HG03103 (cell line): Measurements from ENCODE around the gene TPRA1.

Experiments used
- ATAC-seq: cut with Tn5 transposase; IDR thresholded peaks from one replicate; pipeline ENCODE4 v1.9.1; 2021; ENCODE audit warnings: low read depth; ENCODE audit not compliant: unreplicated experiment

The TPRA1 gene

GRCh38 chr3:127566833-127567232 lies 23.7 kb downstream of the TPRA1 start:
- ATAC-seq, result no peak

- no peak for ATAC-seq
These were observed 24.8 kb downstream of the TPRA1 start for GRCh38 chr3:127565711-127566110.

GRCh38 chr3:127560051-127560787 lies 30.3 kb downstream of the TPRA1 start:
- ATAC-seq, result no peak

DNA sequence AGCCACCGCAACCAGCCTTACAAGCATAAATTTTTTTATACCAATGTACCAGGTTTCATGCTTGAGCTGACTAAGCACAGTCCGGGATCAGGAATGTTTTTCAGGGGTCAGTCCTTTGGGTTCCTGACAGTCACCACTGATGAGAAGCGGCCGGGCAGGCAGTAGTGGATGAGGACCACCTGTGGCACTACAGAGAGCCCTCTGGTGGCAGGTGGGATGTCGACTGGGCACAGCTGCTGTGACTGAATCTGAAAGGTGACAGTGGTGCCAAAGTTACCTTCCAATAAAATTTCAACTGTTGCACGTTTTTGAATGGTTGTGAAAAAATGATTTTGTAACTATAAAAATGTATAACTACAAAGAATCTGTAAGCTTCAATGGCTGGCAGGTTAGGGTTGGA lies 34.0 kb downstream of the TPRA1 start:
- no peak for ATAC-seq

GRCh38 chr3:127555108-127555507 lies 35.4 kb downstream of the TPRA1 start:
- no peak for ATAC-seq

DNA sequence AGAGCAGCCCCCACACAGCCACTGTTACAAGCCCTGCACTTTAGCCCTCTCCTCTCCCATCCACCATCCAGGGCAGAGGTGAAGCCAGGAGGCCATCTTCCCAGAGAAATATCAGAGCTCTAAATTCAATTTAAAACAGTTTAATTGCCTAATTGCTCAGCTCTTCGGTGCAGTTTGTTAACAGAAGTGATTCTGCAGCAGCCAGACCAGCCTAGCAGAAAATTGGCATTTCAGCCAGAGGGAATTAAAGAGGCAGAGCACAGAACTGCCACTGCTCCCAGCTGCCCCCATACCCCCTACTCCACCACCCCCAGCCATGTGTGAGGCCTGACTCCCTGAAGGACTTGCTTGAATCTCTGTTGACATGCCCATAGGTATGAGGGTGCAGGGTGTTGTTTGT lies 38.5 kb downstream of the TPRA1 start:
- ATAC-seq, result no peak

- ATAC-seq, result no peak
These were observed 39.4 kb downstream of the TPRA1 start for GRCh38 chr3:127551178-127551577.

DNA sequence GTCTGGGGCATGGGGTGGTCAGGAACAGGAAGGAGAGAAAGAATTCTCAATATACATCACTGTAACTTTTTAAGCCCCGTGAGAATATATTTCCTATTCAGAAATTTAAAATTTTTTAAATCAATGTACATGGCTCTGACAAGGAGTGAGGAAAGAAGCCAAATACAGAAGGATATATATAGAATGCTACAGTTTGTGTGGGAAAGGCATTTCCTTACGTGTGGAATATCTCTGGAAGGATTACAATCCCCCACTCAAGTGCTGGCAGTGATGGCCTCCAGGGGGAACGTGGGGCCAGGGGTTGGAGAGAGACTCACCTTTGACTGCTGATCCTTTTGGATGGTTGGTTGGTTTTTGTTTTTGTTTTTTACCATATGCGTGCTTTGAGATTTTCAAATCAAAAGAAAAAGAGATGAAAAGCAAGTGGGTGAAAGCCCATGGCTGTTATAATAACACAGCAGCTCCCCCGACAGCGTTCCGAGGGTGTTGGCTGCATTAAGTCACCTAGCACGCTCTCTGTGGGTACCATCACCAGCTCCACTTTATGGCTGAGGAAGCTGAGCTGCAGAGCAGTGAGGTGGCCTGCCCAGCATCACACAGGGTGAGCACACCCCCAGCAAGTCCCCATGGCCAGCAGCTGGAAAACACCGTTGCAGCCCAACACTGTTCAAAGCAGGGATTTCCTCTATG lies 39.9 kb downstream of the TPRA1 start:
- ATAC-seq, result no peak

GRCh38 chr3:127549826-127550467 lies 40.6 kb downstream of the TPRA1 start:
- ATAC-seq, result no peak

GRCh38 chr3:127547761-127548605 lies 42.5 kb downstream of the TPRA1 start:
- no peak for ATAC-seq

GRCh38 chr3:127546970-127547733 lies 43.4 kb downstream of the TPRA1 start:
- ATAC-seq, result no peak

DNA sequence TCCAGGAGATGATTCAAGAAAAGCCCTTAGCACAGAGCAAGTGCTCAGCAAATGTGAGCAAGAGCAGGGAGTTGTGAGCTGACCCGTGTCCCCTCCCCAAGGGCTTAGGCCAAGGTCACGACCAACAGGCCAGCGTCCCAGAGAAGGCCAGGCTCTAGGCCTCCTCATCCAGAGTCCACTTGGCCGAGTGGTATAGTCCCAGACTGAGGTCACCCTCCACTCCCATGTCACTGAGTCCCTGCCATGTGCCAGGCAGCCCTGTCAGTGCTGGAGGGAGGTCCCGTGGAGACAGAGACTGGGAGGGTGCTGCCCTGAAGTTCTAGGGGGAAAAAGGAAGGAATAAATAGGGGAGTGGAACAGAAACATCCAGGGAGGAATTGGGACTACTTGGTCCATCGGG lies 44.0 kb downstream of the TPRA1 start:
- ATAC-seq, result no peak

DNA sequence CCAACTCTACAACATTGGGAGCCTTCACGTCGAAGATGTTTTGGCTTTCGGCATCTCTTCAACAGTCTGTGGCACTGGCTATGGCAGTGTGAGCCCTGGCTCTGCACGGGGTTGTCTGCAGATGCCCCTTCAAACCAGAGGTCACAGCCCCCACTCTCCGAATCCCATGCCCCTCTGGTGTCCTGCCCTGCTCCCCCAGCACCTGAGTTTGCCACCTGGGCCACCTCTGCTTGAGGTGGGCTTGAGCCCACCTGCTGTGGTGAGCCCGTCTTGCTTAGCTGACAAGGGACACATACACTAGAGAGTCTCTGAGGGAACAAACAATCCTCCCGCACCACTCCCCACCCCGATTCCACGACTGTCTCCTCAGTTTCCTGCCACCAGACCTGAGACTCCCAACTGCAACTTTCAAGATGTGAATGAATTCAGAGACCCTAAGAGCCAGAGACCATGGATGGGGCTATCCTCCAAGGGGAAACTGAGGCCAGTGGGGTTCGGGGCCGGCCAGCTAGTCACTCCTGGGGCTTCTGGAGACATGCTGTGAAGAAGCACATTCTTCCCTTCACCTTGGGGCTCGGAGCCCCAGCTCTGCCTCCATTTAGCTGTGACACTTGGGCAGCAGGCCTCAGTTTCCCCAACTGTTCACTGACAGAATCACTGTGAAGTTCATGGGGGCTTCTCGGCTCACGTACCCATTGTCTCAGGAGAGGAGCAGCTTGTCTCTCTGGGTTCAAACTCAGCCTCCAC lies 44.6 kb downstream of the TPRA1 start:
- ATAC-seq, result no peak

GRCh38 chr3:127545216-127545615 lies 45.3 kb downstream of the TPRA1 start:
- no peak for ATAC-seq

DNA sequence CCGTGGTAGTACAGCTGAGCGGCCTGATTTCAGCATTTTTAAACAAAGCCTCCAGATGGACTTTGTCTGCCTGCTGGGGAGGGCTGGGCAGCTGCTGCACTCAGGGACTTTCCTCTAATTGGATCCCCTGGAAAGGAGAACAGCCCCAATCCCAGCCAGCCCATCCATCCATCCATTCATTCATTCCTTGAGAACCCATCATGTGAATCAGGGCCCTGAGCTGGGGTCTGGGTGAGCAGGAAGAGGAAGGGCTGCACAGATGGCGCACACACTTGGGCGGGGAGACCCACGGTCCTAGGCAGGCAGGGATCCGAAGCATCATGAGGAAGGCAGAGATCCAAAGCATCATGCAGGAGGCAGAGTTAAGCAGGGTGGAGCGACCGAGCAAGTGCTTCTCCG lies 45.7 kb downstream of the TPRA1 start:
- ATAC-seq, result no peak

DNA sequence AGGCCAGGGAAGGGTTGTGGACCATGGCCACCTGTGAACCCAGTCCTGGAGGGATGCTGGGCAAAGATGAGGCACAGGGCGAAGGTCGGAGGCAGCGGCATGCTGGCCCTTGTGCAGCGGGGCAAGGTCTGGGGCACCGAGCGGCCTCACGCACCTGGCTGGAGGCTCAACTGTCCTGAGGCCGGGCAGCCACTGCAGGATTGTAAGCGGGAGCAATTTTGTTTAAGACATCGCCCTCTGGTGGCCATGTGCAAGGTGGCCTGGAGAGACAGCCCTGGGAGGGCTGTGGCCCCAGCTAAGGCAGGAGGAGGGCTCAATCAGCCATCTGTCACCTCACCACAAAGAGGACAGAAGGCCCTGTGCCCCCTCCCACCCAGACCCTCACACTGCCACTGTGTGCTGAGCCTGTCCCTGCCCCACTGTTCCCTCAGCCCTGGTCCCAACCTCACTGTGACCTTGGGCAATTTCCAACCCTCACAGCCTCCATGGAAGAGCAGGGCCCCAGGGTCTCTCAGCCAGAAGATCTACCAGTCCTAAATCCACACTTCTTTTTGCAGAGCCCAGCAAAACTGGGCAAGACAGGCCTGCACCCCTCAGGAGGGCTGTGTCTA lies 46.2 kb downstream of the TPRA1 start:
- peak; percentile 67 for ATAC-seq

GRCh38 chr3:127543441-127543840 lies 47.1 kb downstream of the TPRA1 start:
- ATAC-seq, result no peak

- no peak for ATAC-seq
These were observed 48.0 kb downstream of the TPRA1 start for GRCh38 chr3:127542441-127542952.

DNA sequence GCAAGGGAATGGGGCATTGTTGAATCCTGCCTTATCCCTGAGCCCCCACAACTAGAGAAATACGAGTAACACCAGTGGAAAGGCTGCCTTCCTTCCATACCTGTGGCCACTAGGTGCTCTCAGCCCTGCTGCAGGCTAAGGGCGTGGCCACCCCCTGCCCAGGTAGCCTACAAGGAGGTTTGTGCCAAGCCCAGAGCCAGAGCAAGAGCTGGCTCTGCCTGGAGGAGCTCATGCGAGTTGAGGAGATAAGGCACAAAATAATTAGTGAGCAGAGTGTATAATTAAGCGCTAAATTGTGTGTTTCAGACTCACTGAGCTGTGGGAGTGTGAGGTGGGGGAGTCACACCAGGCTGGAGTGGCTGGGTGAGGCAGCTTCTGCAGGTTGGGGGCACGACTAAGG lies 49.2 kb downstream of the TPRA1 start:
- no peak for ATAC-seq
